GM12878 (cell line): ENCODE measurements around the gene PRCP.
"Not testable (repeated sequence)": the region's sequence is repeated elsewhere in the genome, so short reads cannot be mapped to it uniquely, and the experiment has no call there.

Source experiments
- CTCF ChIP-seq, 3 experiments: IDR thresholded peaks in 2 of 3; conservative IDR thresholded peaks in 1 of 3; 2 replicates each; pipeline ENCODE4 v1.5.1; 2011; ENCODE audit warnings: low read depth in 3 of 3, low read length in 3 of 3, mild to moderate bottlenecking in 3 of 3, control low read depth in 2 of 3, moderate library complexity in 2 of 3, inconsistent platforms in 1 of 3, mixed read lengths in 1 of 3; ENCODE audit not compliant: control insufficient read depth in 2 of 3, insufficient read depth in 1 of 3; ENCODE audit errors: extremely low read depth in 1 of 3
- EP300 ChIP-seq, 2 experiments: fragments of 150-350 bp in 1 of 2; IDR thresholded peaks; 2 replicates each; pipeline ENCODE4 v1.6.1; 2011 to 2012; ENCODE audit warnings: low read depth in 2 of 2, low read length in 2 of 2, borderline replicate concordance in 1 of 2, improper control_type of control experiment in 1 of 2, inconsistent platforms in 1 of 2; ENCODE audit not compliant: control insufficient read depth in 1 of 2
- EZH2 ChIP-seq: IDR thresholded peaks from 2 replicates; pipeline ENCODE4 v1.6.1; 2012; ENCODE audit warnings: low read depth, mild to moderate bottlenecking, control low read depth, inconsistent platforms, low read length, borderline replicate concordance; ENCODE audit not compliant: control insufficient read depth
- JUND ChIP-seq: IDR thresholded peaks from 2 replicates; pipeline ENCODE4 v1.6.1; 2012; ENCODE audit warnings: low read depth, mild to moderate bottlenecking, low read length, improper control_type of control experiment, moderate library complexity
- KAT2A ChIP-seq: conservative IDR thresholded peaks from 2 replicates; pipeline ENCODE4 v1.6.1; 2011; ENCODE audit warnings: low read depth, low read length; ENCODE audit not compliant: control insufficient read depth
- KDM1A ChIP-seq: fragments of 200-600 bp; sonication (generic); IDR thresholded peaks from 2 replicates; pipeline ENCODE4 v1.6.1; 2016; ENCODE audit warnings: borderline replicate concordance
- POLR2A ChIP-seq: IDR thresholded peaks from 2 replicates; pipeline ENCODE4 v1.6.1; 2011; ENCODE audit warnings: low read depth, mild to moderate bottlenecking, low read length
- RUNX3 ChIP-seq: IDR thresholded peaks from 2 replicates; pipeline ENCODE4 v1.6.1; 2012; ENCODE audit warnings: low read length, inconsistent platforms
- SIN3A ChIP-seq: IDR thresholded peaks from 2 replicates; pipeline ENCODE4 v1.6.1; 2012; ENCODE audit warnings: low read depth, low read length, improper control_type of control experiment

GRCh38 chr11:82943430-82943829 is 43.2 kb upstream of the PRCP start:
- not testable (repeated sequence) for TF ChIP-seq CTCF (IDR thresholded peaks at IDR 0.05 in 2 of 3, conservative IDR thresholded peaks at IDR 0.05 in 1 of 3; ENCODE audit: control insufficient read depth in 2 of 3, extremely low read depth in 1 of 3, insufficient read depth in 1 of 3, low read depth in 3 of 3, low read length in 3 of 3); POLR2A; JUND; KDM1A; KAT2A; RUNX3; EZH2; SIN3A; EP300 (IDR thresholded peaks at IDR 0.05; ENCODE audit: borderline replicate concordance in 1 of 2, control insufficient read depth in 1 of 2, low read depth in 2 of 2, low read length in 2 of 2)
